Activated B cell treated with CpG ODN at 0.5 μM for 24 hours (primary cell): Measurements from ENCODE around the gene GID8. TPM values are rescaled to one million over a fixed set of nuclear protein-coding genes. Genes with fewer than 3 reads are reported as not detected.

Experiments
- ATAC-seq: fragments of 200-7000 bp; cut with Tn5 transposase; one replicate; pipeline ENCODE4 v1.10.0; 2021; ENCODE audit warnings: low read depth, mild to moderate bottlenecking, moderate library complexity
- CTCF ChIA-PET: fragments of 350-600 bp; sonication (Branson Sonifier 250); formaldehyde crosslinking; loops from one replicate; lab custom pipeline; 2021; ENCODE audit warnings: antibody characterized with exemption; lab: Charles Lee
- POLR2A ChIA-PET: fragments of 350-600 bp; sonication (Branson Sonifier 250); formaldehyde crosslinking; loops from one replicate; lab custom pipeline; 2021; ENCODE audit warnings: antibody characterized with exemption; lab: Charles Lee
- DNase-seq: peaks from one replicate; pipeline ENCODE4 v3.0.0; 2022
- H3K27ac Mint-ChIP-seq: one replicate; pipeline ENCODE4 v1.8.0; 2020; ENCODE audit warnings: mixed read lengths
- H3K27me3 Mint-ChIP-seq: one replicate; pipeline ENCODE4 v1.8.0; 2021; ENCODE audit warnings: mixed read lengths
- H3K36me3 Mint-ChIP-seq: one replicate; pipeline ENCODE4 v1.8.0; 2021; ENCODE audit warnings: low read depth, mixed read lengths
- H3K4me1 Mint-ChIP-seq: one replicate; pipeline ENCODE4 v1.8.0; 2021; ENCODE audit warnings: mixed read lengths
- H3K4me3 Mint-ChIP-seq: one replicate; pipeline ENCODE4 v1.8.0; 2020; ENCODE audit warnings: mild to moderate bottlenecking, mixed read lengths
- H3K9me3 Mint-ChIP-seq: one replicate; pipeline ENCODE4 v1.8.0; 2020; ENCODE audit warnings: mixed read lengths
- CTCF ChIP-seq: fragments of 200-600 bp; IDR thresholded peaks from one replicate; pipeline ENCODE4 v1.8.0; 2022; ENCODE audit warnings: antibody characterized with exemption, mild to moderate bottlenecking
- intact Hi-C: fragments of 100-400 bp; cut with micrococcal nuclease; formaldehyde crosslinking; loops from one replicate; pipeline ENCODE4 v1.15.1; 2024
- total RNA-seq: library from RNA; stranded (reverse); gene quantifications from 2 replicates; pipeline ENCODE4 v1.2.3, GENCODE V29; 2022

The GID8 gene
- total RNA-seq, 1 donor from 2014 or later = 43.1 TPM

- Mint-ChIP-seq H3K4me3 (no peak overlapping the region), H3K9me3 (no peaks in the 10 kb centered on the region), H3K27ac (no peak overlapping the region), H3K36me3 (peaks cover 33% of the 10 kb centered on the region), H3K27me3 (peaks cover 3% of the 10 kb centered on the region), H3K4me1 (no peaks in the 10 kb centered on the region)
- POLR2A ChIA-PET = no interaction called here
- no peak for DNase-seq
- TF ChIP-seq CTCF = no peak
- no peak for ATAC-seq
- CTCF ChIA-PET = interaction anchor here (1.0 kb wide), 1 partner anchor 43 kb away, joined by 4 read pairs; no protein-coding TSS in a partner anchor
- intact Hi-C loops = no loop called here
These were observed 28.5 kb downstream of the GID8 start for GRCh38 chr20:62966212-62967148.

GRCh38 chr20:62967149-62967501, 29.2 kb downstream of the GID8 start:
- Mint-ChIP-seq H3K9me3 (no peaks in the 10 kb centered on the region), H3K36me3 (peaks cover 31% of the 10 kb centered on the region), H3K27ac (no peak overlapping the region), H3K27me3 (peaks cover 9% of the 10 kb centered on the region), H3K4me3 (no peak overlapping the region), H3K4me1 (peaks cover 6% of the 10 kb centered on the region)
- DNase-seq (no peak), ATAC-seq (no peak)
- intact Hi-C loops = no loop called here
- POLR2A ChIA-PET = no interaction called here
- TF ChIP-seq CTCF = no peak
- CTCF ChIA-PET = interaction anchor here (1.0 kb wide), 1 partner anchor 42 kb away, joined by 4 read pairs; no protein-coding TSS in a partner anchor

- Mint-ChIP-seq H3K9me3 (no peaks in the 10 kb centered on the region), H3K36me3 (peaks cover 26% of the 10 kb centered on the region), H3K4me3 (no peak overlapping the region), H3K4me1 (peaks cover 11% of the 10 kb centered on the region), H3K27ac (no peak overlapping the region), H3K27me3 (peaks cover 13% of the 10 kb centered on the region)
- no peak for DNase-seq
- ChIA-PET POLR2A (no interaction called here), CTCF (interaction anchor here (1.0 kb wide), 1 partner anchor 41 kb away, joined by 4 read pairs; no protein-coding TSS in a partner anchor)
- no peak for TF ChIP-seq CTCF
- intact Hi-C loops = no loop called here
- no peak for ATAC-seq
These were observed 29.8 kb downstream of the GID8 start for GRCh38 chr20:62967628-62968351.

- ChIA-PET POLR2A (interaction anchor here (3.1 kb wide), 1 partner anchor 15 kb away, joined by 13 read pairs; no protein-coding TSS in a partner anchor), CTCF (no interaction called here)
- no peak for TF ChIP-seq CTCF
- Mint-ChIP-seq H3K4me1 (peaks cover 12% of the 10 kb centered on the region), H3K9me3 (no peaks in the 10 kb centered on the region), H3K27me3 (peaks cover 13% of the 10 kb centered on the region), H3K27ac (no peak overlapping the region), H3K36me3 (peaks cover 19% of the 10 kb centered on the region), H3K4me3 (no peak overlapping the region)
- DNase-seq (no peak), ATAC-seq (no peak)
- intact Hi-C loops = no loop called here
These were observed 30.6 kb downstream of the GID8 start for GRCh38 chr20:62968378-62969178.
